UCSD-AML1 (cell line): ENCODE results near the gene MORN4.
"Not testable (repeated sequence)": the region's sequence is repeated elsewhere in the genome, so short reads cannot be mapped to it uniquely, and the experiment has no call there.

Experiments used
- DNase-seq: peaks from one replicate; lab custom pipeline; 2025; ENCODE audit not compliant: unreplicated experiment; lab: John Stamatoyannopoulos, UW

MORN4 gene

GRCh38 chr10:97598407-97599271 lies 34.7 kb downstream of the MORN4 start:
- DNase-seq, result no peak

GRCh38 chr10:97597778-97598177 lies 35.5 kb downstream of the MORN4 start:
- no peak for DNase-seq

GRCh38 chr10:97596101-97597082 lies 36.9 kb downstream of the MORN4 start:
- DNase-seq, result no peak

- no peak for DNase-seq
These were observed 39.9 kb downstream of the MORN4 start for GRCh38 chr10:97593421-97593820.

GRCh38 chr10:97590748-97591495 lies 42.4 kb downstream of the MORN4 start:
- DNase-seq, result no peak

- no peak for DNase-seq
These were observed 43.1 kb downstream of the MORN4 start for GRCh38 chr10:97590082-97590747.

- DNase-seq, result no peak
These were observed 43.8 kb downstream of the MORN4 start, which contains the start of gene C10orf62 for GRCh38 chr10:97589479-97589878. Gene C10orf62, plus strand, starts transcription at chr10:97589721. Its CDS starts 177 bp downstream, at chr10:97589898.

- DNase-seq, result no peak
These were observed 46.1 kb downstream of the MORN4 start for GRCh38 chr10:97587183-97587582.

- DNase-seq, result no peak
These were observed 47.9 kb downstream of the MORN4 start for GRCh38 chr10:97585439-97585811.

- DNase-seq, result no peak
These were observed 48.4 kb downstream of the MORN4 start for GRCh38 chr10:97584798-97585438.

GRCh38 chr10:97584060-97584797 lies 49.1 kb downstream of the MORN4 start, which contains the start of gene HOGA1:
Gene HOGA1, plus strand, starts transcription at chr10:97584389. Its CDS starts 315 bp downstream, at chr10:97584704.
- DNase-seq, result no peak

GRCh38 chr10:97583476-97583875 lies 49.8 kb downstream of the MORN4 start:
- DNase-seq, result no peak

- DNase-seq, result no peak
These were observed 51.1 kb downstream of the MORN4 start for GRCh38 chr10:97582169-97582568.

- DNase-seq, result no peak
These were observed 52.6 kb downstream of the MORN4 start for GRCh38 chr10:97580421-97581367.

GRCh38 chr10:97578171-97578844 lies 55.0 kb downstream of the MORN4 start:
- no peak for DNase-seq

GRCh38 chr10:97577701-97578100 lies 55.6 kb downstream of the MORN4 start:
- DNase-seq, result no peak

GRCh38 chr10:97576487-97576886 lies 56.8 kb downstream of the MORN4 start:
- DNase-seq, result not testable (repeated sequence)
